Stimulated activated memory B cell treated with anti-CD40 and anti-IgM and Interleukin-4, amounts not matched to agents 10 μg/mL and 1 μg/mL and 100 μg/mL, for 72 hours (primary cell): ENCODE data around the gene IQGAP2.

Experiments
- ATAC-seq: fragments of 150-1000 bp; cut with Tn5 transposase; 2 replicates; pipeline ENCODE4 v1.10.0; 2021
- H3K27ac Mint-ChIP-seq: one replicate; pipeline ENCODE4 v1.8.0; 2022; ENCODE audit warnings: mild to moderate bottlenecking, mixed read lengths
- H3K27me3 Mint-ChIP-seq: one replicate; pipeline ENCODE4 v1.8.0; 2022; ENCODE audit warnings: mixed read lengths
- H3K36me3 Mint-ChIP-seq: one replicate; pipeline ENCODE4 v1.8.0; 2022; ENCODE audit warnings: mixed read lengths
- H3K4me1 Mint-ChIP-seq: one replicate; pipeline ENCODE4 v1.8.0; 2022; ENCODE audit warnings: mixed read lengths
- H3K4me3 Mint-ChIP-seq: one replicate; pipeline ENCODE4 v1.8.0; 2022; ENCODE audit warnings: mild to moderate bottlenecking, moderate library complexity, mixed read lengths
- H3K9me3 Mint-ChIP-seq: one replicate; pipeline ENCODE4 v1.8.0; 2022; ENCODE audit warnings: mixed read lengths

IQGAP2 gene

DNA sequence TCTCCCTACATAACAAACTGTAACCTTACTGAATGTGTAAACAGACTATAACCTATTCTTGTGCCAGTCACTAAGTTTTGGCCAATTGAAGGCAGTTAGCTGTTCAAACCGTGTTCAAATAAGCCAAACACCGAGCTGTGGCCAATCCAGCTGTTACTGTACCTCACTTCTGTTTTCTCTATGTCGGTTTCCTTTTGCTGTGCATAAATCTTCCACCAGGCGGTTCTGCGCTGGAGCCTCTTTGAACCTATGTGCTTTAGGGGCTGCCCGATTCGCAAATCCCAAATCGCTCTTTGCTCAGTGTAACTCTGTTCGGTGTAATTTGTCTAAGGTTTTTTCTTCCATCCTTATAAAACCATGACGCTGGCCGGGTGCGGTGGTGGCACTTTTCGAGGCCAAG lies 344.6 kb downstream of the IQGAP2 start:
- Mint-ChIP-seq H3K9me3 (no peaks in the 10 kb centered on the region), H3K4me3 (no peak overlapping the region), H3K4me1 (no peaks in the 10 kb centered on the region), H3K27me3 (peaks cover 26% of the 10 kb centered on the region), H3K27ac (no peak overlapping the region), H3K36me3 (no peaks in the 10 kb centered on the region)
- no peak for ATAC-seq

- H3K27me3 Mint-ChIP-seq = peaks cover 26% of the 10 kb centered on the region
These were observed 348.2 kb downstream of the IQGAP2 start for GRCh38 chr5:76751291-76751690.

GRCh38 chr5:76754668-76755078 lies 351.6 kb downstream of the IQGAP2 start:
- no peak for ATAC-seq
- no peaks in the 10 kb centered on the region for H3K9me3 Mint-ChIP-seq
- no peak overlapping the region for H3K4me3 Mint-ChIP-seq
- no peaks in the 10 kb centered on the region for H3K4me1 Mint-ChIP-seq
- H3K36me3 Mint-ChIP-seq = no peaks in the 10 kb centered on the region
- H3K27ac Mint-ChIP-seq = no peak overlapping the region
- peaks cover 31% of the 10 kb centered on the region for H3K27me3 Mint-ChIP-seq

More at GRCh38 chr5:76751291-76751690, 348.2 kb downstream of the IQGAP2 start:
- Mint-ChIP-seq H3K4me1 (no peaks in the 10 kb centered on the region), H3K27ac (no peak overlapping the region), H3K36me3 (no peaks in the 10 kb centered on the region), H3K9me3 (no peaks in the 10 kb centered on the region), H3K4me3 (no peak overlapping the region)
- no peak for ATAC-seq

- H3K27ac Mint-ChIP-seq = no peak overlapping the region
- H3K36me3 Mint-ChIP-seq = no peaks in the 10 kb centered on the region
These were observed 352.9 kb downstream of the IQGAP2 start for GRCh38 chr5:76755779-76756637.

DNA sequence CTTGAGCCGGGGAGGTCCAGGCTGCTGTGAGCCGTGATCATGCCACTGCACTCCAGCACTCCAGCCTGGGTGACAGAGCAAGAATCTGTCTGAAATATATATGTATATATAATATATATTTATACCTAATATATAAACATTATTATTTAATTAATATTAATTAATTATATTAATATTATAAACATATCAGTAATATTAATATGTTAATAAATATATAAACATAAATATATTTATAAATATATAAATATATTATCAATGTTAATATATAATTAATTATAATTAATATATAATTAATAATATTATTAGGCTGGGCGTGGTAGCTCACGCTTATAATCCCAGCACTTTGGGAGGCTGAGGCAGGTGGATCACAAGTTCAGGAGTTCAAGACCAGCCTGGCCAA lies 354.0 kb downstream of the IQGAP2 start:
- Mint-ChIP-seq H3K4me1 (no peaks in the 10 kb centered on the region), H3K27me3 (peaks cover 24% of the 10 kb centered on the region)

More at GRCh38 chr5:76755779-76756637, 352.9 kb downstream of the IQGAP2 start:
- H3K4me1 Mint-ChIP-seq = no peaks in the 10 kb centered on the region
- no peaks in the 10 kb centered on the region for H3K9me3 Mint-ChIP-seq
- ATAC-seq = no peak
- peaks cover 24% of the 10 kb centered on the region for H3K27me3 Mint-ChIP-seq
- H3K4me3 Mint-ChIP-seq = no peak overlapping the region

More for the DNA sequence above, 354.0 kb downstream of the IQGAP2 start:
- no peak overlapping the region for H3K27ac Mint-ChIP-seq
- ATAC-seq = no peak
- no peaks in the 10 kb centered on the region for H3K36me3 Mint-ChIP-seq
- H3K4me3 Mint-ChIP-seq = no peak overlapping the region
- no peaks in the 10 kb centered on the region for H3K9me3 Mint-ChIP-seq
